AG09309 (cell line): ENCODE measurements around the gene SEC14L1.
A peak's percentile ranks its signal among the peaks of the same experiment; 100 is the strongest.

Source experiments
- DNase-seq: peaks from one replicate; pipeline ENCODE4 v3.0.0-alpha.2; 2010; ENCODE audit warnings: low read depth
- H3K4me3 ChIP-seq: 2 replicates; pipeline ENCODE4 v1.5.1; 2011; ENCODE audit warnings: mild to moderate bottlenecking, low read depth, low read length, moderate library complexity; ENCODE audit not compliant: control insufficient read depth
- TF ChIP-seq, protein P1 (sequence below): IDR thresholded peaks from 2 replicates; pipeline ENCODE4 v1.5.1; 2011; ENCODE audit warnings: mild to moderate bottlenecking, low read depth, low read length, inconsistent platforms; ENCODE audit not compliant: insufficient read depth, control insufficient read depth; ENCODE audit errors: missing control alignments

SEC14L1 gene

DNA sequence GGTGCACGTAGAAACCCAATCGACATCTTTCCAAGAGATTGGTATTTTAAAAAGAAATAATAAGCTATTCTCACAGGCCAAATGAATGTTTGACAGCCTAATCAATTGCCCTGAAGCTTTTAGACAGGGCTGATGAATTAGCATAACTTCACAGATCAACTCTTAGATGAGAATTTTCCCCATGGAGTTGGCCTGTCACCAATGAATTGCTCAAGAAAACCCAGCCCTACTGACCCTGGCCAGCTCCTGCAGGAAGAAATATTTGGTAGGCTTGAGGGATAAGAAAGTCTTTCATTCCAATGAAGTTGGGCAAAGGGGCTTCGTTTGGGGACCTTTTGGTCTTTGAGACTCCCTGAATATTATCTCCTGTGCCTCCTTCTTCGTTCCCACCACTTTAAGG, 23.4 kb upstream of the SEC14L1 start:
- TF ChIP-seq, protein P1, sequence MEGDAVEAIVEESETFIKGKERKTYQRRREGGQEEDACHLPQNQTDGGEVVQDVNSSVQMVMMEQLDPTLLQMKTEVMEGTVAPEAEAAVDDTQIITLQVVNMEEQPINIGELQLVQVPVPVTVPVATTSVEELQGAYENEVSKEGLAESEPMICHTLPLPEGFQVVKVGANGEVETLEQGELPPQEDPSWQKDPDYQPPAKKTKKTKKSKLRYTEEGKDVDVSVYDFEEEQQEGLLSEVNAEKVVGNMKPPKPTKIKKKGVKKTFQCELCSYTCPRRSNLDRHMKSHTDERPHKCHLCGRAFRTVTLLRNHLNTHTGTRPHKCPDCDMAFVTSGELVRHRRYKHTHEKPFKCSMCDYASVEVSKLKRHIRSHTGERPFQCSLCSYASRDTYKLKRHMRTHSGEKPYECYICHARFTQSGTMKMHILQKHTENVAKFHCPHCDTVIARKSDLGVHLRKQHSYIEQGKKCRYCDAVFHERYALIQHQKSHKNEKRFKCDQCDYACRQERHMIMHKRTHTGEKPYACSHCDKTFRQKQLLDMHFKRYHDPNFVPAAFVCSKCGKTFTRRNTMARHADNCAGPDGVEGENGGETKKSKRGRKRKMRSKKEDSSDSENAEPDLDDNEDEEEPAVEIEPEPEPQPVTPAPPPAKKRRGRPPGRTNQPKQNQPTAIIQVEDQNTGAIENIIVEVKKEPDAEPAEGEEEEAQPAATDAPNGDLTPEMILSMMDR = no peak
- no peak for DNase-seq

DNA sequence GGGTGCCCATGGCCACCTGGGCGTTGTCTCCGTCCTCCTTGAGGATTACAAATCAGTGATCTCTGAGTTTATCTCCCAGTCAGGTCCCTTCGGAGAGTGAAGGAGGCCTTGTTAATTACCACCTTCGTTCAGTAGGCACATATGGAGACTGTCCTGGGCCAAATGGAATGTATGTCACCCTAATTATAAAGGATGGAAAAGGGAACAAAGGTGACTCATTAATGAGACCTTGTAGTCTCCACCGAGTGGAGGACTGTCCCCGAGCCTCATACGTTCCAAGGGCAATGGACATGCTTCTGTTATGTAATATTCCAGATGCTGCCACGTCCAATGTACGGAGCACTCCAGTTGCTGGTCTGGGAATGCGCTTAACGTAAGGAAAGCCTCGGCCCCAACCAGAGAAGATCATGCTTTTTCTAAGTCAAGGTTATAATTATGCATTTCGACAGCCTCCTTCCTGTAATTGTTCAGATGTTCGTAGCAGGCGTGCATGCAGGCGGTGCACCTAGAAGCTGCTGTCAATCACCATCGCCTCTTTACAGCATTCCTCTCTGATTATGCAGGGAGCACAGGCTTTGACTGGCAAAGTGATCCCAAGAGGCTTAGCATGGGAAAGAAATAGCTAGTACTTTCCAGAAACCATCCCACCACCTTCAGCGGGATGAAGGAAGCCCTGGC, 22.4 kb upstream of the SEC14L1 start:
- no peak overlapping the region for H3K4me3 ChIP-seq
- no peak for DNase-seq
- TF ChIP-seq, protein P1 = no peak

More for the DNA sequence above, 23.4 kb upstream of the SEC14L1 start:
- no peak overlapping the region for H3K4me3 ChIP-seq

DNA sequence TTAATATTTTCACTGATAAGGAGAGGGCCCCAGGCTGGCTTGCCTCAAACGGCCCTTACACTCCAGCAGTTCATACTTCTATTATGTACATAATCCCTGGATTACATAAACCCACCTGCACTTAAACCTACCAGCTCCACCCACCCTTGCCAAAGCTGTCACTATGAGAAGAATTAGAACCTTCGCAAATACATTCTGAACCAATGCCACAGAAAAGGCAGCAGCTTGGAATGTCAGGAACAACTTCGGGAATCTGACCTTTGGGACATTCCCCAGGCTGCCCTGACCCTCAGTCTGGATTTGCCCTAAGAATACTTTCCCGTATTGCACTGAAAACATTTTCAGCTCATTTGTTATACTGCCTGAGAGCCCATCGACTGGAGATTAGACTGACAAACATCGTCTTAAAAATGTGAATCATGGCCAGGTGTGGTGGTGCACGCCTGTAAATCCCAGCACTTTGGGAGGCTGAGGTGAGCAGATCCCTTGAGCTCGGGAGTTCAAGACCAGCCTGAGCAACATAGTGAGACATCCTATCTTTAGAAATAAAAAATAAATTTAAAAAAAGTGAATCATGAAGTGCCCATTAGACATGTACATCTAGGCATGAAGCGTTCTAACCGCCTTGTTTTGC, 21.0 kb upstream of the SEC14L1 start:
- TF ChIP-seq, protein P1 = no peak
- no peak for DNase-seq
- H3K4me3 ChIP-seq = no peak overlapping the region

DNA sequence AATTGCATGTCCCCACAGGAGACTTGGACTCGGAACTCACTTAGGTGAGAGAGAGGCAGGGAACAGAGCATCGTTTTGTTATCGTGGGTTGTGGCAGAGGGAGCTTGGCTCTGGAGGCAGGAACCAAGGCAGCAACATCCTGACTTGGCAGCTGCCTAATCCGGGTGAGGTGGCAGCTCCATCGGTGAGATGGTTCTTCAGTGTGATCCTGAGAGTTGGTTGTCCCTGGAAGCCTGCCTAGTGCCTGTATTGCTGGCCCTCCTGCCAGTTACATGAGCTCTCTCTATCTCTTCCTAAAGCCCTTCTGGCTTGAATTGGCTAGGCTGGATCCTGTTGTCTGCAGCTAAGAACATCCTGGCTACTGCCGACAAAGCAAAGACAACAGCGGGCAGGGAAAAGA, 19.9 kb upstream of the SEC14L1 start:
- H3K4me3 ChIP-seq = no peak overlapping the region
- TF ChIP-seq, protein P1 = no peak
- no peak for DNase-seq

DNA sequence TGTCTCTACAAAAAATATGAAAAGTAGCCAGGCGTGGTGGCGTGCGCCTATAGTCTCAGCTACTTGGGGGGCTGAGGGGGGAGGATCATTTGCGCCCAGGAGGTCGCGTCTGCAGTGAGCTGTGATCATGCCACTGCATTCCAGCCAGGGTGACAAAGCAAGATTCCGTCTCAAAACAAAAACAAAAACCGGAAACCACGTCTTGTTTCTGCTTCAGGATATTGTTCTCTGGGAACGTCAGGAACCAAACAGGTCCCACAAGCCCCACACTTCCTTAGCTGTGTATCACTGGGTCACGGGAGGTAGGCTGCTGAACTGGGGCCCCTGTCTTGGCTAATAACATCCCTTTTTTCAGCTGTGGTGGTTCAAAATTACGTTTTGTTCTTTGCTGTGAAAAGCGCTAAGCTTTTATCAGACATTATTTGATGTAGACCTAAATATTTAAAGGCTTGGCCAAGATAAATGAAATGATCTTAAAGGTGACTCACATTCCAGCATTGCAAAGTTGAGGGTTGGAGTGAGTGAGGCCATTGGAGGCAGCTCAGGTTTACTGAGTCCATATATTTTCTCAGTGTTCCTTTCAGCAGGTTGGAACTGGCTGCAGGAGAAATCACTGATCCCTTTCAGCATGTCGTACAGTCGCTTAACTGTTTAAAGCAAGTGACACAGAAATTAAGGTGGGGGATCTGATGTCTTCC, 16.4 kb upstream of the SEC14L1 start:
- H3K4me3 ChIP-seq = no peak overlapping the region
- TF ChIP-seq, protein P1 = no peak
- DNase-seq = no peak

DNA sequence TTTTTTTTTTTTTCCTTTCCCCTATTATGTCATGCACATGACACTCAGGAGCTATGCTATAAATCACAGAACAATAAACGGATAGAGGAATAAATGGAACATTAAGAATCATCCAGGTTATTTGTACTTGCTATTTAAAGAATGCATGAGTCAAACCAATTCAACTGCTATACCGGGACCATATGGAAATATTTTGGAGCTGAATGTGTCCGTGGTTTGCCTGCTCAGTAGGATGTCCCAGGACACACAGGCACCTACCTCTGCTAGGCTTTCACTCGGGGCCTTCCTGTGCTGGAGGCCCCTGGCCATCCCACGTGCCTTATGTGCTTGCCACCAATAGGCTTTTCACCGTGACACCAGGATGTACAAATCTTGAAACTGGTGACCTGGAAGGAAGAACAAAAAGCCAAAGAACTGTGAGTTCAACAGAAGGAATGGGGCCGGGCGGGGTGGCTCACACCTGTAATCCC, 15.3 kb upstream of the SEC14L1 start:
- TF ChIP-seq, protein P1 = no peak
- H3K4me3 ChIP-seq = no peak overlapping the region
- peak; percentile 61 for DNase-seq
